Right lobe of liver (tissue), 6 donors: ENCODE data around the gene RALGPS1. TPM values are rescaled to one million over a fixed set of nuclear protein-coding genes. Genes with fewer than 3 reads are reported as not detected.
"Not testable (repeated sequence)": the region's sequence is repeated elsewhere in the genome, so short reads cannot be mapped to it uniquely, and the experiment has no call there.

ENCODE experiments used
- ATAC-seq, 4 donors: fragments of 200-7000 bp; cut with Tn5 transposase; one replicate each; pipeline ENCODE4 v1.9.1; 2020; ENCODE audit warnings: mild to moderate bottlenecking in 4 of 4, moderate library complexity in 4 of 4
- DNase-seq, 3 donors: peaks; one replicate each; pipeline ENCODE4 v3.0.0-alpha.2; 2020
- H3K27ac ChIP-seq, 3 donors: fragments of 200-600 bp; one replicate each; pipeline ENCODE4 v1.8.0; 2022
- H3K27me3 ChIP-seq, 2 donors: fragments of 200-600 bp; one replicate each; pipeline ENCODE4 v1.8.0; 2022
- H3K36me3 ChIP-seq, 4 donors: fragments of 200-600 bp; sonication (generic) in 1 of 4; one replicate each; pipeline versions ENCODE4 v1.5.1 to v1.8.0; 2017 to 2022; ENCODE audit warnings: control low read depth in 1 of 4
- H3K4me1 ChIP-seq, 4 donors: fragments of 200-600 bp; sonication (generic) in 1 of 4; one replicate each; pipeline versions ENCODE4 v1.5.1 to v1.8.0; 2017 to 2022; ENCODE audit warnings: control low read depth in 1 of 4
- H3K4me3 ChIP-seq, 3 donors: fragments of 200-600 bp; one replicate each; pipeline ENCODE4 v1.8.0; 2022
- H3K9me3 ChIP-seq, 4 donors: fragments of 200-600 bp; sonication (generic) in 1 of 4; one replicate each; pipeline versions ENCODE4 v1.5.1 to v1.8.0; 2017 to 2022; ENCODE audit warnings: control low read depth in 1 of 4
- POLR2A ChIP-seq: fragments of 450-650 bp; IDR thresholded peaks from one replicate; pipeline ENCODE4 v1.6.1; 2017; ENCODE audit warnings: antibody characterized with exemption, mild to moderate bottlenecking
- WGBS: methylation state at CpG from one replicate; pipeline ENCODE4 v1.1.6; 2018; ENCODE audit warnings: low coverage, low lambda C conversion rate; ENCODE audit not compliant: insufficient coverage; ENCODE audit errors: missing lambda C conversion rate; 5-methylcytosine and 5-hydroxymethylcytosine counted together
- intact Hi-C, 2 donors: fragments of 100-400 bp; cut with DNase I; formaldehyde crosslinking; loops; one replicate each; pipeline versions ENCODE4 v1.11.2 to v1.14.1; 2022
- total RNA-seq, 6 experiments: library from RNA; depleted of rRNA in 2 of 6; stranded (reverse); fragments of >200 nt in 2 of 6; fragmentation: NEBNext Ultra II Directional in 3 of 6; extraction: Animal tissue kit (Norgen Biotek cat#: 25700) in 3 of 6; gene quantifications; one replicate each; pipeline versions ENCODE4 v1.1.0 to v1.2.4, GENCODE V29; 2016 to 2023
- TF ChIP-seq, protein P1 (sequence below), 4 donors: fragments of 200-600 bp in 3 of 4; fragments of 450-650 bp in 1 of 4; IDR thresholded peaks; one replicate each; pipeline versions ENCODE4 v1.5.1 to v1.8.0; 2016 to 2022; ENCODE audit warnings: antibody characterized with exemption in 4 of 4, mild to moderate bottlenecking in 2 of 4
- donor health status: DM: no; HTN: yes; CAD: no.
- donor health status: DM: no; HTN: no; CAD: no.
- donor health status: DM: no; HTN: no; CAD: no.
- donor health status: DM: no; HTN: yes; CAD: no.
- donor health status: DM: no; HTN: yes; CAD: no.

The RALGPS1 gene
- total RNA-seq, 6 experiments from 2014 or later, result 1.2 to 3.8 (median 2.4) TPM

DNA sequence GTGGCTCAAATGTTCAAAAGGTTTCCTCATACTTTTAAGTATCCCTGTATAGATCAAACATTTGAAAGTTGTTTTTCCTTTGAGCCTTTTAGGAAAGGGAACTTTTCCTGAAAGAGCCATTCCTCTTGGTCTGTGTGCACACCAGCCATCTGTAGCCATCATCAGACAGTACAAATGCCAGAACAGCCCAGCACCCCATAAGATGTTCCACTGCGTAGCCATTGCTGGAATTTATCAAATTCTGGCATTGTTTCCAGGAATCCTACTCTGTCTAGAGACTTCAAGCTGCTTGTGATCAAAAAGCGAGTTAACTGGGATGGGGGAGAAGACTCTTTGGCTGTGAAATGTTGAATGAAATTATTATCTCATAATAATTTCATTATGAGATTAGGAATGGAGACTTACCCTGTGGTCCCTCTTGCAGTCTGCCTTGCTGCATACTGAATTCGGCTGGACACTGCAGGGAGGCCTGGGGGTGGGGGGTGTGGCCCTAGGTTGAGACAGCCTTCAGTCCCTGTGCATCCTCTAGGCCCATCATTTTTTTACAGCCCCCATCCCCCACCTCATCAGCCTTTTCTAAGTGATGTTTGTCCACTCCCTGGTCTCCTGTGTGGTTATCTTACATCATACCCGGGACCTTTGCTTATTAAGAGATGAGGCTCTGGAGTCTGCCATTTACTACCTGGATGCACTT is 99.8 kb downstream of the RALGPS1 start:
- Histone ChIP-seq H3K4me3 (no peak overlapping the region), H3K27ac (no peak overlapping the region), H3K4me1 (no peaks in the 10 kb centered on the region), H3K36me3 (no peaks in the 10 kb centered on the region), H3K27me3 (no peaks in the 10 kb centered on the region), H3K9me3 (no peaks in the 10 kb centered on the region)
- intact Hi-C loops, result no loop called here
- 81% methylated on average over 4 of the region's 4 CpGs for WGBS
- DNase-seq, result no peak
- no peak for ATAC-seq
- TF ChIP-seq, protein P1, sequence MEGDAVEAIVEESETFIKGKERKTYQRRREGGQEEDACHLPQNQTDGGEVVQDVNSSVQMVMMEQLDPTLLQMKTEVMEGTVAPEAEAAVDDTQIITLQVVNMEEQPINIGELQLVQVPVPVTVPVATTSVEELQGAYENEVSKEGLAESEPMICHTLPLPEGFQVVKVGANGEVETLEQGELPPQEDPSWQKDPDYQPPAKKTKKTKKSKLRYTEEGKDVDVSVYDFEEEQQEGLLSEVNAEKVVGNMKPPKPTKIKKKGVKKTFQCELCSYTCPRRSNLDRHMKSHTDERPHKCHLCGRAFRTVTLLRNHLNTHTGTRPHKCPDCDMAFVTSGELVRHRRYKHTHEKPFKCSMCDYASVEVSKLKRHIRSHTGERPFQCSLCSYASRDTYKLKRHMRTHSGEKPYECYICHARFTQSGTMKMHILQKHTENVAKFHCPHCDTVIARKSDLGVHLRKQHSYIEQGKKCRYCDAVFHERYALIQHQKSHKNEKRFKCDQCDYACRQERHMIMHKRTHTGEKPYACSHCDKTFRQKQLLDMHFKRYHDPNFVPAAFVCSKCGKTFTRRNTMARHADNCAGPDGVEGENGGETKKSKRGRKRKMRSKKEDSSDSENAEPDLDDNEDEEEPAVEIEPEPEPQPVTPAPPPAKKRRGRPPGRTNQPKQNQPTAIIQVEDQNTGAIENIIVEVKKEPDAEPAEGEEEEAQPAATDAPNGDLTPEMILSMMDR (IDR thresholded peaks at IDR 0.05), result no peak
- TF ChIP-seq POLR2A, result no peak

DNA sequence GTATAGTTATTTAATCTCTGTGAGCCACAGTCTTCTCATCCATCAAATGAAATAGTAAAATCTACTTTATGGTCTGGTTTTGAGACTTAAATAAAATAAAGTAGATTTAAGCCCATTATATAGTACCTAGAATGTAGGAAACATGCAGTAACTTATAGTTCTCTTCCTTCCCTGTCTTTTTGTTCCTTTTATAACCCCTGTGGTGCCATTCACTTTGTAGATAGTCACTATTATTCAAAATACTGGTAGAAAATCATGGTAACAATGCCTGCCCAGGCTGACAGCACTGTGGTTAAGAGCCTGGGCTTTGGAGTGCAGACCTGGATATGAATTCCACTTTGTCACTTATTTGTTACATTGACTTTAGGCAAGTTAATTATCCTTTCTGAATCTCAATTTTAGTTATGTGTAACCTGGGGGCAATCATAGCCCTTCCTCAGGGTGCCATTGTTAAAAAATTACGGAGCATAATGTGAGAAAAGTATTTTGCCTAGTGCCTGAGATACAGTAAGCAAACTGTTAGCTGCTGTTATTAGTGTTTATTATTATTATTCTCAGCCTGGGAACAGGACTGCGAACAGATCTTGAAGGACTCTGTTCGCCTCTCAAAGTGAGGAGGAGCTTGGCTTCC is 100.4 kb downstream of the RALGPS1 start:
- no peak overlapping the region for H3K27ac ChIP-seq
- intact Hi-C loops, result no loop called here
- no peak overlapping the region for H3K4me3 ChIP-seq
- ATAC-seq (no peak), DNase-seq (no peak)
- no peaks in the 10 kb centered on the region for H3K36me3 ChIP-seq
- no peaks in the 10 kb centered on the region for H3K9me3 ChIP-seq
- no peak for TF ChIP-seq POLR2A
- H3K4me1 ChIP-seq, result no peaks in the 10 kb centered on the region
- WGBS, result 91% methylated on average over 3 of the region's 3 CpGs
- no peaks in the 10 kb centered on the region for H3K27me3 ChIP-seq

DNA sequence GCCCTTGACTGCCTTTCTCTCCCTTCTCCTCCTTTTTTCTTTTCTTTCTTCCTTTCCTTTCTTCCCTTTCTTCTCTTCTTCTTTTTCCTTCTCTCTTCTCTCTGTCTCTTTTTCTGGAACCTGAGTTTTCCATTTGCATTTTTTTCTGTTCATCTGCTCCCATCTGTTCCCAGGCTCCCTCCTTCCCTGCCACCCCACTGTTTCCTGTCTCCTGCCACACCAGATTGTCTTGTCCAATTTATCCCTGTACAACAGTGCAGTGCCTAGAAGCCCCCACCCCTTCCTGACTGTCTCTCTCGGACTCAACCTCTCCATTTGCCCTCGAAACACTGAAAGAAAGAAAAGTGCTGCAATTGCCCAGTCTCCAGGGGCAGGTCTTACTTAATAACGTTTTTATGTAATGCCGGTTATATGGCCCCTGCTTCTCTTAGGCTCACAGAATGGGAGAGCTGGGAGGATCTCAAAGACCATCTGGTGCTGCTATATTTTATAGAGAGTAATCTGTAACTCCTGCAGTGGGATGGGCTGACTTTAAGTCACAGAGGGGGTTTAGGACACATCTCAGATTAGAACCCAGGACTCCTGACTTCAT is 101.4 kb downstream of the RALGPS1 start:
- H3K27ac ChIP-seq, result no peak overlapping the region
- H3K36me3 ChIP-seq, result no peaks in the 10 kb centered on the region
- no peaks in the 10 kb centered on the region for H3K4me1 ChIP-seq
- H3K27me3 ChIP-seq, result no peaks in the 10 kb centered on the region
- no peak for ATAC-seq
- no peak for DNase-seq
- H3K4me3 ChIP-seq, result no peak overlapping the region
- WGBS, result 78% methylated on average over 3 of the region's 4 CpGs
- intact Hi-C loops, result no loop called here
- H3K9me3 ChIP-seq, result no peaks in the 10 kb centered on the region
- no peak for TF ChIP-seq POLR2A
- TF ChIP-seq, protein P1 (IDR thresholded peaks at IDR 0.05), result no peak

DNA sequence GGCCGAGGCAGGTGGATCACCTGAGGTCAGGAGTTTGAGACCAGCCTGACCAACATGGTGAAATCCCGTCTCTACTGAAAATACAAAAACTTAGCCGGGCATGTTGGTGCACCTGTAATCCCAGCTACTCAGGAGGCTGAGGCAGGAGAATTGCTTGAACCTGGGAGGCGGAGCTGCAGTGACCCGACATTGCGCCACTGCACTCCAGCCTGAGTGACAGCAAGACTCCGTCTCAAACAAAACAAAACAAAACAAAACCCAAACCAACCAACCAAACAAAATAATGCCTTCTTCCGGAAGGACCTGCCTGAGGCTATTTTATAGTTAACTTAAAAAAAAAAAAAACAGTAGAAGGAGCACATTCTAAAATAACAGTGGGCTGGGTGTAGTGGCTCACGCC is 103.4 kb downstream of the RALGPS1 start:
- H3K27me3 ChIP-seq, H3K4me3 ChIP-seq, H3K9me3 ChIP-seq, ATAC-seq, H3K4me1 ChIP-seq, intact Hi-C loops, DNase-seq, H3K27ac ChIP-seq, H3K36me3 ChIP-seq: not testable (repeated sequence)
- WGBS, result 94% methylated on average over 9 of the region's 9 CpGs

DNA sequence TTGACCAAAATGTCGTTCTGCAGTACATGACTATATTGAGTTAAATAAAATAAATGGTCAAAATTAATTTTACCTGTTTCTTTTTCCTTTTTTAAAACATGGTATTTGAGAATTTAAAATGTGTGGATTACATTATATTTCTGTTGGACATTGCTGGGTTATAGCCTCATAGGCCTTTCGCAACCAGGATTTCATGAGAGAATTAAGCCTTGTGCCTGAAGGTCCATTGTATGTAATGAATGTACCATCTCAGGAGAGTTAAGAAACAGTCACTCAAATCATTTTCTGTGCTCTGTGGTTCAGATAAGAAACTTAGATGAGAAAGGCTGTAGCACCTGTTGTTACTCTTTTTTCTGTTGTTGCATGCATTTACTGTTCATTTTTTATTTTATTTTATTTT is 104.4 kb downstream of the RALGPS1 start:
- Histone ChIP-seq H3K36me3 (no peaks in the 10 kb centered on the region), H3K27me3 (no peaks in the 10 kb centered on the region), H3K27ac (no peak overlapping the region), H3K4me3 (no peak overlapping the region), H3K4me1 (no peaks in the 10 kb centered on the region), H3K9me3 (no peaks in the 10 kb centered on the region)
- DNase-seq (no peak), ATAC-seq (no peak)
- whole genome bisulfite sequencing, result 96% methylated on average over 2 of the region's 2 CpGs
- TF ChIP-seq POLR2A, result no peak
- TF ChIP-seq, protein P1 (IDR thresholded peaks at IDR 0.05), result no peak
- intact Hi-C loops, result no loop called here
